ENCODE data around the gene IER3. TPM values are rescaled to one million over a fixed set of nuclear protein-coding genes. Genes with fewer than 3 reads are reported as not detected.

Gene IER3
- total and polyA plus RNA-seq, 9 of the 15 experiments (the other 6 are each of a cell fraction or from before 2014, with no cell fraction given) = 1.5 to 30.0 (median 11.5) TPM

DNA sequence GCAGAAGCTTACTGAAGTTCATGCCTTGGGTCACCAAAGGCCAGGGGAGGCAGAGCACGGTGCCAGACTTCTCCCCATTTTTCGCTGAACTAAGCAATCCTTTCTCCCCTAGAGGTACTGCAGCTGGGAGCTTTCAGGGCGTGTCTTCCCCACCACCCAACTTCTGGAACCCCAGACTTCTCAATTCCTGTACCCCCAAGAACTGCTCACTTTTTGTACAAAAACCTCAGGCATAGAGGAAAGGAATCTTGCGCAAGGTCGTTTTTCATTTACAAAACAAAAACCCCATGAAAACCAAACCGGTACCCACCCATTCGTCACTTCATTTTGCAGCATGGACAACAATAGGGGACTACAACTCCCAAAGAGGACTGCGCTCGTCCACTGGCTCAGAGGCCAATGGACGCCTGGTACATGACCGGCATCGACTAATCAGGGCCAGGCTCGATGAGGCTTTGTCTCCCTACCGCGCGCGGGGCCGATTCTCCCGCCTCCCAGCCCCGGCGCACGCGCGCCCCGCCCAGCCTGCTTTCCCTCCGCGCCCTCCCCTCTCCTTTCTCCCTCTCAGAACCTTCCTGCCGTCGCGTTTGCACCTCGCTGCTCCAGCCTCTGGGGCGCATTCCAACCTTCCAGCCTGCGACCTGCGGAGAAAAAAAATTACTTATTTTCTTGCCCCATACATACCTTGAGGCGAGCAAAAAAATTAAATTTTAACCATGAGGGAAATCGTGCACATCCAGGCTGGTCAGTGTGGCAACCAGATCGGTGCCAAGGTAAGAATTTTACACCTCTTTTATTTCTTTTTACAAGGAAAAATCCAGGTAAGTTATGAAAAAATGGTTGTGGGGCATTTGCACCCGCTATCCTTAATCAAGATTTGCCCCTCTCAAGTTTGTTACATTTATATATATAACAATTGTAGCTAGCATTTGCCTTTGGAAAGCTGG is 24.3 kb downstream of the IER3 start, which contains the start of gene TUBB (continued):
- TF ChIP-seq, protein P1, sequence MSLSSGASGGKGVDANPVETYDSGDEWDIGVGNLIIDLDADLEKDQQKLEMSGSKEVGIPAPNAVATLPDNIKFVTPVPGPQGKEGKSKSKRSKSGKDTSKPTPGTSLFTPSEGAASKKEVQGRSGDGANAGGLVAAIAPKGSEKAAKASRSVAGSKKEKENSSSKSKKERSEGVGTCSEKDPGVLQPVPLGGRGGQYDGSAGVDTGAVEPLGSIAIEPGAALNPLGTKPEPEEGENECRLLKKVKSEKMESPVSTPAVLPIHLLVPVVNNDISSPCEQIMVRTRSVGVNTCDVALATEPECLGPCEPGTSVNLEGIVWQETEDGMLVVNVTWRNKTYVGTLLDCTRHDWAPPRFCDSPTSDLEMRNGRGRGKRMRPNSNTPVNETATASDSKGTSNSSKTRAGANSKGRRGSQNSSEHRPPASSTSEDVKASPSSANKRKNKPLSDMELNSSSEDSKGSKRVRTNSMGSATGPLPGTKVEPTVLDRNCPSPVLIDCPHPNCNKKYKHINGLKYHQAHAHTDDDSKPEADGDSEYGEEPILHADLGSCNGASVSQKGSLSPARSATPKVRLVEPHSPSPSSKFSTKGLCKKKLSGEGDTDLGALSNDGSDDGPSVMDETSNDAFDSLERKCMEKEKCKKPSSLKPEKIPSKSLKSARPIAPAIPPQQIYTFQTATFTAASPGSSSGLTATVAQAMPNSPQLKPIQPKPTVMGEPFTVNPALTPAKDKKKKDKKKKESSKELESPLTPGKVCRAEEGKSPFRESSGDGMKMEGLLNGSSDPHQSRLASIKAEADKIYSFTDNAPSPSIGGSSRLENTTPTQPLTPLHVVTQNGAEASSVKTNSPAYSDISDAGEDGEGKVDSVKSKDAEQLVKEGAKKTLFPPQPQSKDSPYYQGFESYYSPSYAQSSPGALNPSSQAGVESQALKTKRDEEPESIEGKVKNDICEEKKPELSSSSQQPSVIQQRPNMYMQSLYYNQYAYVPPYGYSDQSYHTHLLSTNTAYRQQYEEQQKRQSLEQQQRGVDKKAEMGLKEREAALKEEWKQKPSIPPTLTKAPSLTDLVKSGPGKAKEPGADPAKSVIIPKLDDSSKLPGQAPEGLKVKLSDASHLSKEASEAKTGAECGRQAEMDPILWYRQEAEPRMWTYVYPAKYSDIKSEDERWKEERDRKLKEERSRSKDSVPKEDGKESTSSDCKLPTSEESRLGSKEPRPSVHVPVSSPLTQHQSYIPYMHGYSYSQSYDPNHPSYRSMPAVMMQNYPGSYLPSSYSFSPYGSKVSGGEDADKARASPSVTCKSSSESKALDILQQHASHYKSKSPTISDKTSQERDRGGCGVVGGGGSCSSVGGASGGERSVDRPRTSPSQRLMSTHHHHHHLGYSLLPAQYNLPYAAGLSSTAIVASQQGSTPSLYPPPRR (CRISPR knock-in tag; IDR thresholded peaks at IDR 0.05; ENCODE audit: borderline replicate concordance) = no peak
- TF ChIP-seq TEAD1 (CRISPR knock-in tag; IDR thresholded peaks at IDR 0.05) = peak in 1 of 2 experiments; percentile 95; a peak in 2 of 4 replicates
- TF ChIP-seq, protein P2, sequence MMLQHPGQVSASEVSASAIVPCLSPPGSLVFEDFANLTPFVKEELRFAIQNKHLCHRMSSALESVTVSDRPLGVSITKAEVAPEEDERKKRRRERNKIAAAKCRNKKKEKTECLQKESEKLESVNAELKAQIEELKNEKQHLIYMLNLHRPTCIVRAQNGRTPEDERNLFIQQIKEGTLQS (IDR thresholded peaks at IDR 0.05) = no peak
- TF ChIP-seq, protein P2 (CRISPR knock-in tag; conservative IDR thresholded peaks at IDR 0.05) = no peak
- TF ChIP-seq ZBED1 (IDR thresholded peaks at IDR 0.05) = peak; percentile 92
- TF ChIP-seq NFE2L1 (tag; IDR thresholded peaks at IDR 0.05; ENCODE audit: borderline replicate concordance, low read depth) = no peak
- no peak for TF ChIP-seq KLF1 (tag; IDR thresholded peaks at IDR 0.05)
- 0 out of 2 replicates have a peak, but pooled peaks have one; percentile 41 for TF ChIP-seq RUNX1 (IDR thresholded peaks at IDR 0.05; ENCODE audit: low read depth)
- TF ChIP-seq EWSR1 (IDR thresholded peaks at IDR 0.05; ENCODE audit: borderline replicate concordance, low read depth, partially characterized antibody) = no peak
- TF ChIP-seq ZNF174 (CRISPR knock-in tag; IDR thresholded peaks at IDR 0.05) = no peak
- TF ChIP-seq ZNF140 (CRISPR knock-in tag; IDR thresholded peaks at IDR 0.05) = 0 out of 2 replicates have a peak, but pooled peaks have one; percentile 49
- TF ChIP-seq, protein P3, sequence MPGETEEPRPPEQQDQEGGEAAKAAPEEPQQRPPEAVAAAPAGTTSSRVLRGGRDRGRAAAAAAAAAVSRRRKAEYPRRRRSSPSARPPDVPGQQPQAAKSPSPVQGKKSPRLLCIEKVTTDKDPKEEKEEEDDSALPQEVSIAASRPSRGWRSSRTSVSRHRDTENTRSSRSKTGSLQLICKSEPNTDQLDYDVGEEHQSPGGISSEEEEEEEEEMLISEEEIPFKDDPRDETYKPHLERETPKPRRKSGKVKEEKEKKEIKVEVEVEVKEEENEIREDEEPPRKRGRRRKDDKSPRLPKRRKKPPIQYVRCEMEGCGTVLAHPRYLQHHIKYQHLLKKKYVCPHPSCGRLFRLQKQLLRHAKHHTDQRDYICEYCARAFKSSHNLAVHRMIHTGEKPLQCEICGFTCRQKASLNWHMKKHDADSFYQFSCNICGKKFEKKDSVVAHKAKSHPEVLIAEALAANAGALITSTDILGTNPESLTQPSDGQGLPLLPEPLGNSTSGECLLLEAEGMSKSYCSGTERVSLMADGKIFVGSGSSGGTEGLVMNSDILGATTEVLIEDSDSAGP (CRISPR knock-in tag; IDR thresholded peaks at IDR 0.05) = no peak
- no peak for TF ChIP-seq HLTF (IDR thresholded peaks at IDR 0.05)
- TF ChIP-seq ZFPM2 (CRISPR knock-in tag; IDR thresholded peaks at IDR 0.05) = 0 out of 2 replicates have a peak, but pooled peaks have one; percentile 65
- TF ChIP-seq, protein P4, sequence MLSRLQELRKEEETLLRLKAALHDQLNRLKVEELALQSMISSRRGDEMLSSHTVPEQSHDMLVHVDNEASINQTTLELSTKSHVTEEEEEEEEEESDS (CRISPR knock-in tag; IDR thresholded peaks at IDR 0.05) = no peak
- TF ChIP-seq, protein P5, sequence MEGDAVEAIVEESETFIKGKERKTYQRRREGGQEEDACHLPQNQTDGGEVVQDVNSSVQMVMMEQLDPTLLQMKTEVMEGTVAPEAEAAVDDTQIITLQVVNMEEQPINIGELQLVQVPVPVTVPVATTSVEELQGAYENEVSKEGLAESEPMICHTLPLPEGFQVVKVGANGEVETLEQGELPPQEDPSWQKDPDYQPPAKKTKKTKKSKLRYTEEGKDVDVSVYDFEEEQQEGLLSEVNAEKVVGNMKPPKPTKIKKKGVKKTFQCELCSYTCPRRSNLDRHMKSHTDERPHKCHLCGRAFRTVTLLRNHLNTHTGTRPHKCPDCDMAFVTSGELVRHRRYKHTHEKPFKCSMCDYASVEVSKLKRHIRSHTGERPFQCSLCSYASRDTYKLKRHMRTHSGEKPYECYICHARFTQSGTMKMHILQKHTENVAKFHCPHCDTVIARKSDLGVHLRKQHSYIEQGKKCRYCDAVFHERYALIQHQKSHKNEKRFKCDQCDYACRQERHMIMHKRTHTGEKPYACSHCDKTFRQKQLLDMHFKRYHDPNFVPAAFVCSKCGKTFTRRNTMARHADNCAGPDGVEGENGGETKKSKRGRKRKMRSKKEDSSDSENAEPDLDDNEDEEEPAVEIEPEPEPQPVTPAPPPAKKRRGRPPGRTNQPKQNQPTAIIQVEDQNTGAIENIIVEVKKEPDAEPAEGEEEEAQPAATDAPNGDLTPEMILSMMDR (IDR thresholded peaks at IDR 0.05 in 2 of 3, conservative IDR thresholded peaks at IDR 0.05 in 1 of 3; ENCODE audit: insufficient read depth in 2 of 3, low read depth in 1 of 3, low read length in 3 of 3) = peak in 2 of 3 experiments; percentile 13 to 14; a peak in 2 of 6 replicates
- TF ChIP-seq NCOA4 (IDR thresholded peaks at IDR 0.05; ENCODE audit: partially characterized antibody) = no peak
